Measurements from ENCODE around the gene CLDN14.

- TF ChIP-seq FOXA1 (IDR thresholded peaks at IDR 0.05) (no peak), FOXM1 (IDR thresholded peaks at IDR 0.05; ENCODE audit: borderline replicate concordance) (no peak), PKNOX1 (IDR thresholded peaks at IDR 0.05) (no peak), LEF1 (IDR thresholded peaks at IDR 0.05; ENCODE audit: borderline replicate concordance) (no peak), CTBP1 (IDR thresholded peaks at IDR 0.05; ENCODE audit: borderline replicate concordance) (no peak), HDGF (IDR thresholded peaks at IDR 0.05; ENCODE audit: borderline replicate concordance) (no peak)
Observed at GRCh38 chr21:36478941-36479340, 981 bp downstream of the CLDN14 start.

Measured in HEK293T (cell line).